Glutamatergic neuron (in vitro differentiated cells): Measurements from ENCODE around the gene SYNE2. TPM values are rescaled to one million over a fixed set of nuclear protein-coding genes. Genes with fewer than 3 reads are reported as not detected.

ENCODE experiments used
- DNase-seq: peaks from one replicate; pipeline ENCODE4 v3.0.0; 2022
- H3K27ac Mint-ChIP-seq: one replicate; pipeline ENCODE4 v1.8.0; 2020; ENCODE audit warnings: mild to moderate bottlenecking, mixed read lengths, inconsistent platforms; ENCODE audit not compliant: unreplicated experiment
- H3K27me3 Mint-ChIP-seq: one replicate; pipeline ENCODE4 v1.8.0; 2020; ENCODE audit warnings: mild to moderate bottlenecking, moderate library complexity, mixed read lengths, inconsistent platforms; ENCODE audit not compliant: unreplicated experiment
- H3K36me3 Mint-ChIP-seq: one replicate; pipeline ENCODE4 v1.8.0; 2020; ENCODE audit warnings: mild to moderate bottlenecking, mixed read lengths, inconsistent platforms; ENCODE audit not compliant: unreplicated experiment
- H3K4me1 Mint-ChIP-seq: one replicate; pipeline ENCODE4 v1.8.0; 2020; ENCODE audit warnings: mild to moderate bottlenecking, low read depth, mixed read lengths, inconsistent platforms; ENCODE audit not compliant: unreplicated experiment
- H3K4me3 Mint-ChIP-seq: one replicate; pipeline ENCODE4 v1.8.0; 2020; ENCODE audit warnings: mild to moderate bottlenecking, mixed read lengths, inconsistent platforms; ENCODE audit not compliant: unreplicated experiment
- H3K9me3 Mint-ChIP-seq: one replicate; pipeline ENCODE4 v1.8.0; 2020; ENCODE audit warnings: mild to moderate bottlenecking, moderate library complexity, mixed read lengths, inconsistent platforms; ENCODE audit not compliant: unreplicated experiment
- CTCF ChIP-seq: fragments of 200-600 bp; sonication (generic); IDR thresholded peaks from one replicate; pipeline ENCODE4 v1.5.0; 2021; ENCODE audit not compliant: partially characterized antibody, unreplicated experiment
- total RNA-seq: library from RNA; stranded (reverse); fragmentation: NEBNext Ultra II Directional; extraction: Animal tissue kit (Norgen Biotek cat#: 25700); gene quantifications from one replicate; pipeline ENCODE4 v1.2.1, GENCODE V29; 2021; ENCODE audit not compliant: unreplicated experiment

Gene SYNE2
- total RNA-seq, 1 donor from 2014 or later, result 81.7 TPM

GRCh38 chr14:63912286-63912685 is 59.5 kb downstream of the SYNE2 start:
- no peak overlapping the region for H3K4me3 Mint-ChIP-seq

GRCh38 chr14:63918411-63918810 is 65.6 kb downstream of the SYNE2 start:
- Mint-ChIP-seq H3K27me3 (no peaks in the 10 kb centered on the region), H3K27ac (no peak overlapping the region), H3K9me3 (no peaks in the 10 kb centered on the region), H3K4me1 (no peaks in the 10 kb centered on the region), H3K4me3 (no peak overlapping the region), H3K36me3 (no peaks in the 10 kb centered on the region)
- DNase-seq, result no peak
- TF ChIP-seq CTCF, result no peak

More at GRCh38 chr14:63912286-63912685, 59.5 kb downstream of the SYNE2 start:
- H3K4me1 Mint-ChIP-seq, result peaks cover 9% of the 10 kb centered on the region
- no peaks in the 10 kb centered on the region for H3K36me3 Mint-ChIP-seq
- no peak overlapping the region for H3K27ac Mint-ChIP-seq
- H3K9me3 Mint-ChIP-seq, result no peaks in the 10 kb centered on the region
- H3K27me3 Mint-ChIP-seq, result no peaks in the 10 kb centered on the region
- no peak for DNase-seq
- no peak for TF ChIP-seq CTCF

DNA sequence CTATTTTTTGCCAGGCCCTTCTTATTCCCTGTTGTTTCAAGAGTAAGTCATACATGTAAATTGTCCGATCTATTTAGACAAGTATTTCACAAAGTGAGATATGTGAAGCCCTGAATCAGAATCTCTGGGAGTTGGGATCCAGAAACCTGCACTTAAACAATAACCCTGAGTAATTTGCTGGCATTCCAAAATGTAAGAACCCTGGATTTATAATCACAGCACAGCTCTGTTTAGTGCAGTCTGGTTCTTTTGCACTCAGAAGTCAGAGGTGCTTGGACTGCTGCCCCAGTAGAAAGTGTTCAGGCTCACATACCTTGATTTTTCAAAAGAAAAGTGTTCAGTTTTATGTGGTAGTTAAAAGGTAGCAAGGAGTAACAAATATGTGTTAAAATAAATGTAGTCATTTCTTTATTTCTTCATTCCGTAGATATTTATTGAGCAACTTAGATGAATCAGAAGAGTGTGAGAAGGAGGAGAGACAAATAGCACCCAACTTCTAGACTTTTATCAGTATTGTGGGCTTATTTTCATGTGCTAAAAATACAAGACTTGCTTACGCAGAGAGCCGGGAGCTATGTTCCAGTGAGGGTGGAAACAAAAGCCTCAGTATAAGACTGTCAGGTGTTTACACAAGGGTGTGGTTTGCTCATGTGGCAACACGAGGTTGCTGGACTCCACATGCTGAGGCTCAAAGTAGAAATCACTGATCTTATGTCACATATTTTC is 70.1 kb downstream of the SYNE2 start:
- Mint-ChIP-seq H3K4me3 (no peak overlapping the region), H3K27me3 (no peaks in the 10 kb centered on the region), H3K27ac (no peak overlapping the region), H3K36me3 (no peaks in the 10 kb centered on the region), H3K9me3 (no peaks in the 10 kb centered on the region), H3K4me1 (no peaks in the 10 kb centered on the region)
- TF ChIP-seq CTCF, result no peak
- DNase-seq, result no peak

- TF ChIP-seq CTCF, result no peak
- Mint-ChIP-seq H3K27ac (no peak overlapping the region), H3K4me1 (no peaks in the 10 kb centered on the region), H3K36me3 (no peaks in the 10 kb centered on the region), H3K4me3 (no peak overlapping the region), H3K9me3 (no peaks in the 10 kb centered on the region), H3K27me3 (no peaks in the 10 kb centered on the region)
- DNase-seq, result no peak
Observed at GRCh38 chr14:63923422-63923752, 70.6 kb downstream of the SYNE2 start.

DNA sequence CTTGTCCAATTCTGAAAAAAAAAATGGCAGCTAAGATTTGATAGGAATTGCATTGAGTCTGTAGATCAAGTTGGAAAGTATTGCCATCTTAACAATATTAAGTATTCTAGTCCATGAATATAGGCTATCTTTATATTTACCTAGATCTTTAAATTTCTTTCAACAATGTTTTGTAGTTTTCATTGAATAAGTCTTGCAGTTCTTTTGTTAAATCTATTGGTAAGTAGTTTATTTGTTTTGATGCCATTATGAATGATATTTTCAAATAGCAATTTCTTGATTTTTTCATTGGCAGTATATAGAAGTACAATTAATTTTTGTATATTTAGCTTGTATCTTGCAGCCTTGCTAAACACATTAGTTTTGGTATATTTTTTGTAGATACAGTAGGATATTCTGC is 71.6 kb downstream of the SYNE2 start:
- Mint-ChIP-seq H3K4me3 (no peak overlapping the region), H3K27ac (no peak overlapping the region), H3K27me3 (no peaks in the 10 kb centered on the region), H3K9me3 (no peaks in the 10 kb centered on the region), H3K4me1 (no peaks in the 10 kb centered on the region), H3K36me3 (no peaks in the 10 kb centered on the region)
- TF ChIP-seq CTCF, result no peak
- no peak for DNase-seq
